GM12878 (cell line): ENCODE data around the gene FGR.

Experiments
- ATF2 ChIP-seq: IDR thresholded peaks from 2 replicates; pipeline ENCODE4 v1.6.1; 2012; ENCODE audit warnings: low read length, inconsistent platforms
- FOXM1 ChIP-seq: IDR thresholded peaks from 2 replicates; pipeline ENCODE4 v1.6.1; 2012; ENCODE audit warnings: low read depth, mild to moderate bottlenecking, inconsistent platforms, low read length, moderate library complexity
- TF ChIP-seq, protein P1 (sequence below), 3 experiments: IDR thresholded peaks in 2 of 3; conservative IDR thresholded peaks in 1 of 3; 2 replicates each; pipeline ENCODE4 v1.5.1; 2011; ENCODE audit warnings: low read depth in 3 of 3, low read length in 3 of 3, mild to moderate bottlenecking in 3 of 3, control low read depth in 2 of 3, moderate library complexity in 2 of 3, inconsistent platforms in 1 of 3, mixed read lengths in 1 of 3; ENCODE audit not compliant: control insufficient read depth in 2 of 3, insufficient read depth in 1 of 3; ENCODE audit errors: extremely low read depth in 1 of 3

GRCh38 chr1:27678747-27679146, 43.8 kb upstream of the FGR start:
- no peak for TF ChIP-seq ATF2
- TF ChIP-seq FOXM1 = no peak
- TF ChIP-seq, protein P1, sequence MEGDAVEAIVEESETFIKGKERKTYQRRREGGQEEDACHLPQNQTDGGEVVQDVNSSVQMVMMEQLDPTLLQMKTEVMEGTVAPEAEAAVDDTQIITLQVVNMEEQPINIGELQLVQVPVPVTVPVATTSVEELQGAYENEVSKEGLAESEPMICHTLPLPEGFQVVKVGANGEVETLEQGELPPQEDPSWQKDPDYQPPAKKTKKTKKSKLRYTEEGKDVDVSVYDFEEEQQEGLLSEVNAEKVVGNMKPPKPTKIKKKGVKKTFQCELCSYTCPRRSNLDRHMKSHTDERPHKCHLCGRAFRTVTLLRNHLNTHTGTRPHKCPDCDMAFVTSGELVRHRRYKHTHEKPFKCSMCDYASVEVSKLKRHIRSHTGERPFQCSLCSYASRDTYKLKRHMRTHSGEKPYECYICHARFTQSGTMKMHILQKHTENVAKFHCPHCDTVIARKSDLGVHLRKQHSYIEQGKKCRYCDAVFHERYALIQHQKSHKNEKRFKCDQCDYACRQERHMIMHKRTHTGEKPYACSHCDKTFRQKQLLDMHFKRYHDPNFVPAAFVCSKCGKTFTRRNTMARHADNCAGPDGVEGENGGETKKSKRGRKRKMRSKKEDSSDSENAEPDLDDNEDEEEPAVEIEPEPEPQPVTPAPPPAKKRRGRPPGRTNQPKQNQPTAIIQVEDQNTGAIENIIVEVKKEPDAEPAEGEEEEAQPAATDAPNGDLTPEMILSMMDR (IDR thresholded peaks at IDR 0.05 in 2 of 3, conservative IDR thresholded peaks at IDR 0.05 in 1 of 3; ENCODE audit: control insufficient read depth in 2 of 3, extremely low read depth in 1 of 3, insufficient read depth in 1 of 3, low read depth in 3 of 3, low read length in 3 of 3) = no peak
